ENCODE measurements around the gene DHX32. TPM values are rescaled to one million over a fixed set of nuclear protein-coding genes. Genes with fewer than 3 reads are reported as not detected.
"Not testable (repeated sequence)": the region's sequence is repeated elsewhere in the genome, so short reads cannot be mapped to it uniquely, and the experiment has no call there.

Gene DHX32
- total RNA-seq, 1 experiment from 2014 or later: 28.0 TPM

DNA sequence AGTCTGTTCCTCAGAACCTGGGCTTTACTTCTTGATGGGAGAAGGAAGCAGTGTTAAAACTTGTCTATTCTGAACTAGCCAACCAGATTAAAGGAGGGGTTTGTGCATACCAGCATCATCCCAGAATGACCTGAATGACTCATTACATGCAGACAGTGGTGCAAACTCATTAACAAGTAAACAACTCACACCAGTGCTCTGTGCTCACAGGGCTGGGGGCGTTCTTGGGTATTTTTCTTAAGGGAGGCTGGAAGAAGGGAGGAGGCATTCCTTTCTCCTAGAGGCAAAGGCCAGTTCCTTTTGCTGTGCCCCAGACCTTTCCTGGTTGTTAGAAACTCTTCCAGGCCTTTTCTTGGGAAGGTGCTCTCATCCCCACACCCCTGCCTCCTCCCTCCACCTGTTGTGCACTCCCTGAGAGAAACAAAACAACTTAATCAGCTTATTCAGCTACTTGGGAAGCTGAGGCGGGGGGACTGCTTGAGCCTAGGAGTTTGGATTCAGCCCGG is 22.1 kb upstream of the DHX32 start:
- CTCF ChIA-PET; H3K4me3 Mint-ChIP-seq; ATAC-seq; H3K27ac Mint-ChIP-seq; H3K27me3 Mint-ChIP-seq (ENCODE audit: low read depth); POLR2A ChIA-PET; H3K36me3 Mint-ChIP-seq; H3K9me3 Mint-ChIP-seq: not testable (repeated sequence)
- DNase-seq (ENCODE audit: low spot score): peak; percentile 36
- peaks cover 33% of the 10 kb centered on the region for H3K4me1 Mint-ChIP-seq
- TF ChIP-seq GTF2I (CRISPR knock-in tag; conservative IDR thresholded peaks at IDR 0.05): peak; percentile 75

DNA sequence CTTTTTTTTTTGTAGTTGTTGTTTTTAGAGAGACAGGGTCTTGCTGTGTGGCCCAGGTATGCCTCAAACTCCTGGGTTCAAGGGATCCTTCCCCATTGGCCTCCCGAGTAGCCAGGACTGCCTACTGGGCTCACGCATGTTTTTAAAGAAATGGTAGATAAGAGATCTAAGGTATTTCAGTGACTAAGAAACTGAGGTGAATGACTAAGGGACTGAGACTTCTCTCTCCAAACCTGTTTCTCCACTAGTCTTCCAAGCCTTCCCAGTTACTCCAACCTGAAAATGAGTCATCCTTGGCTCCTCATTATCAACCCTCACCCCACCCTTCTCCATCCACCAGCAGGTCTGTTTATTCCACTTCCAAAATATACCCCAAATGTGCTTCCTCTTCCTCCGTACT is 19.9 kb upstream of the DHX32 start:
- ATAC-seq; H3K4me3 Mint-ChIP-seq; CTCF ChIA-PET; DNase-seq (ENCODE audit: low spot score); POLR2A ChIA-PET: not testable (repeated sequence)
- Mint-ChIP-seq H3K27me3 (ENCODE audit: low read depth) (peaks cover 23% of the 10 kb centered on the region), H3K9me3 (peaks cover 12% of the 10 kb centered on the region), H3K4me1 (peaks cover 36% of the 10 kb centered on the region), H3K27ac (peak overlapping the region; percentile 74), H3K36me3 (peaks cover 11% of the 10 kb centered on the region)

DNA sequence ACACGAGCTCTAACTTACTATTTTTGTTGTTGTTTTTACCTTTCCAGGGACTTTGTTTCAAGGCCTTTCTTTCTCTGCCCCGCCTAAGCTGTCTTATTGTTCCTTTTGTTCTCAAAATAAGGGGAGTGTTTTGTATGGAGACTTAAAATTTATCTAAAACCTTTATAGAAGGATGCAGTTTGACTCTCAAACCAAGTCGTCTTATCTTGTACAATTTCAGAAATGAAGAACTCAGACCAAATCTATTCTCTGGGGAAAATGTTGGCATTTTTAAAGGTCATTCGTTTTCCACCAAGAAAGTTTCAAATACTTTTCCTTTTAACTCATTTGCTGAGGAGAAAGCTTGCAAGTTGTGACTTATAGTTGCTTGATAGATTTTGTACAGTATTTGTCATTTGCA is 16.2 kb upstream of the DHX32 start:
- H3K36me3 Mint-ChIP-seq, POLR2A ChIA-PET: not testable (repeated sequence)
- CTCF ChIA-PET: interaction anchor here (0.6 kb wide), 3 partner anchors 256 to 683 kb away, joined by 3 to 4 read pairs (median 3); no protein-coding TSS in a partner anchor

DNA sequence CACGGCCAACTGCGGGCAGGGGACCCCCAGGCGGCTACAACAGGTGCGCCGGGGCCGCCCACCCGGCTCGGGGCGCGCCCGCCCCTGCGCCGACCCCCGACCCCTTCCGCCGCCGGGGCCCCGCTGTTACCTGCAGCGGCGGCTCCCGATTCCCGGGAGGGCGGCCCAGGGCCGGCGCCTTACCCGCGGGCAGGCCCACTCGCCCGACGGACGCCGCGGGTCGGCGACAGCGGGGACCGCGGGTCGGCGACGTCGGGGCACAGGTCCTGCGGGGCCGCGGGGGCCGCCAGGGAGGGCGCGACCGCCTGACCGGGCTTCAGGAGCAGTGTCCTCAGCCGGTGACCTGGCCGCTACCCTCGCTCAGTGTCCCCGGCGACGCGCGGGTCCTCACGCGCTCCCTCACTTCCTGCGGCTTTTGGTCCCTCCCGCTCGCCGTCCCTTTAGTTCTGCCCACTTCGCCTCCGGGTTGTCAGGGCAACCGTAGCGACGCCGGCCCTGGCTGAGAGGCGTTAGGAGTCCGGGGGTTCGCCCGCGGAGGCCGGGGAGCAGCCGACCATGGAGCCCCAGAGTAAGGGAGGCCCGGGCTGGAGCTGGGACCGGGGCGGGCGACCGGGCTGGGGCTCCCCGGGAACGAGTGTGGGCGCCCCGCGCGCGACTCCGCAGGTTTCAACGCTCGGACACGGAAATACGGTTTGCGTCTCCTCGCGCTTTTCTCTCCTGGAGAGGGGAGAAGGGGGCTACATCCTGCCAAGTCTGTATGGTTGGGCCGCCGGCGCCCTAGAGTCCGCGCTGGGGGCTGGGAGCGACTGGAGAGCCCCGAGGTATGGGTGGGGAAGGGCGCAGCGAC is 15.2 kb upstream of the DHX32 start, which contains the start of gene FANK1:
FANK1 (plus strand) TSS at position 477 of the 847 bp plus-strand sequence; CDS start at position 556, 79 bp downstream.
- POLR2A ChIA-PET, H3K9me3 Mint-ChIP-seq, CTCF ChIA-PET, H3K36me3 Mint-ChIP-seq: not testable (repeated sequence)
- DNase-seq (ENCODE audit: low spot score) (peak; percentile 84), ATAC-seq (peak; percentile 78)
- Mint-ChIP-seq H3K4me3 (peak within 1 kb of the TSS; percentile 87), H3K4me1 (peaks cover 40% of the 10 kb centered on the region), H3K27ac (peak within 1 kb of the TSS; percentile 95), H3K27me3 (ENCODE audit: low read depth) (peaks cover 21% of the 10 kb centered on the region)
- TF ChIP-seq TP53 (CRISPR knock-in tag; IDR thresholded peaks at IDR 0.05) (peak; percentile 3; the same call in 1 of the 2 replicates), ATF1 (CRISPR knock-in tag; IDR thresholded peaks at IDR 0.05) (0 out of 2 replicates have a peak, but pooled peaks have one; percentile 14)
- TF ChIP-seq, protein P1, sequence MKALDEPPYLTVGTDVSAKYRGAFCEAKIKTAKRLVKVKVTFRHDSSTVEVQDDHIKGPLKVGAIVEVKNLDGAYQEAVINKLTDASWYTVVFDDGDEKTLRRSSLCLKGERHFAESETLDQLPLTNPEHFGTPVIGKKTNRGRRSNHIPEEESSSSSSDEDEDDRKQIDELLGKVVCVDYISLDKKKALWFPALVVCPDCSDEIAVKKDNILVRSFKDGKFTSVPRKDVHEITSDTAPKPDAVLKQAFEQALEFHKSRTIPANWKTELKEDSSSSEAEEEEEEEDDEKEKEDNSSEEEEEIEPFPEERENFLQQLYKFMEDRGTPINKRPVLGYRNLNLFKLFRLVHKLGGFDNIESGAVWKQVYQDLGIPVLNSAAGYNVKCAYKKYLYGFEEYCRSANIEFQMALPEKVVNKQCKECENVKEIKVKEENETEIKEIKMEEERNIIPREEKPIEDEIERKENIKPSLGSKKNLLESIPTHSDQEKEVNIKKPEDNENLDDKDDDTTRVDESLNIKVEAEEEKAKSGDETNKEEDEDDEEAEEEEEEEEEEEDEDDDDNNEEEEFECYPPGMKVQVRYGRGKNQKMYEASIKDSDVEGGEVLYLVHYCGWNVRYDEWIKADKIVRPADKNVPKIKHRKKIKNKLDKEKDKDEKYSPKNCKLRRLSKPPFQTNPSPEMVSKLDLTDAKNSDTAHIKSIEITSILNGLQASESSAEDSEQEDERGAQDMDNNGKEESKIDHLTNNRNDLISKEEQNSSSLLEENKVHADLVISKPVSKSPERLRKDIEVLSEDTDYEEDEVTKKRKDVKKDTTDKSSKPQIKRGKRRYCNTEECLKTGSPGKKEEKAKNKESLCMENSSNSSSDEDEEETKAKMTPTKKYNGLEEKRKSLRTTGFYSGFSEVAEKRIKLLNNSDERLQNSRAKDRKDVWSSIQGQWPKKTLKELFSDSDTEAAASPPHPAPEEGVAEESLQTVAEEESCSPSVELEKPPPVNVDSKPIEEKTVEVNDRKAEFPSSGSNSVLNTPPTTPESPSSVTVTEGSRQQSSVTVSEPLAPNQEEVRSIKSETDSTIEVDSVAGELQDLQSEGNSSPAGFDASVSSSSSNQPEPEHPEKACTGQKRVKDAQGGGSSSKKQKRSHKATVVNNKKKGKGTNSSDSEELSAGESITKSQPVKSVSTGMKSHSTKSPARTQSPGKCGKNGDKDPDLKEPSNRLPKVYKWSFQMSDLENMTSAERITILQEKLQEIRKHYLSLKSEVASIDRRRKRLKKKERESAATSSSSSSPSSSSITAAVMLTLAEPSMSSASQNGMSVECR (CRISPR knock-in tag; IDR thresholded peaks at IDR 0.05; ENCODE audit: borderline replicate concordance): peak; percentile 72; the same call in 1 of the 2 replicates

More for the DNA sequence above, 16.2 kb upstream of the DHX32 start:
- not testable (repeated sequence) for DNase-seq (ENCODE audit: low spot score); ATAC-seq; H3K9me3 Mint-ChIP-seq; H3K27ac Mint-ChIP-seq
- Mint-ChIP-seq H3K27me3 (ENCODE audit: low read depth) (peaks cover 21% of the 10 kb centered on the region), H3K4me1 (peaks cover 46% of the 10 kb centered on the region), H3K4me3 (peak overlapping the region; percentile 87)

DNA sequence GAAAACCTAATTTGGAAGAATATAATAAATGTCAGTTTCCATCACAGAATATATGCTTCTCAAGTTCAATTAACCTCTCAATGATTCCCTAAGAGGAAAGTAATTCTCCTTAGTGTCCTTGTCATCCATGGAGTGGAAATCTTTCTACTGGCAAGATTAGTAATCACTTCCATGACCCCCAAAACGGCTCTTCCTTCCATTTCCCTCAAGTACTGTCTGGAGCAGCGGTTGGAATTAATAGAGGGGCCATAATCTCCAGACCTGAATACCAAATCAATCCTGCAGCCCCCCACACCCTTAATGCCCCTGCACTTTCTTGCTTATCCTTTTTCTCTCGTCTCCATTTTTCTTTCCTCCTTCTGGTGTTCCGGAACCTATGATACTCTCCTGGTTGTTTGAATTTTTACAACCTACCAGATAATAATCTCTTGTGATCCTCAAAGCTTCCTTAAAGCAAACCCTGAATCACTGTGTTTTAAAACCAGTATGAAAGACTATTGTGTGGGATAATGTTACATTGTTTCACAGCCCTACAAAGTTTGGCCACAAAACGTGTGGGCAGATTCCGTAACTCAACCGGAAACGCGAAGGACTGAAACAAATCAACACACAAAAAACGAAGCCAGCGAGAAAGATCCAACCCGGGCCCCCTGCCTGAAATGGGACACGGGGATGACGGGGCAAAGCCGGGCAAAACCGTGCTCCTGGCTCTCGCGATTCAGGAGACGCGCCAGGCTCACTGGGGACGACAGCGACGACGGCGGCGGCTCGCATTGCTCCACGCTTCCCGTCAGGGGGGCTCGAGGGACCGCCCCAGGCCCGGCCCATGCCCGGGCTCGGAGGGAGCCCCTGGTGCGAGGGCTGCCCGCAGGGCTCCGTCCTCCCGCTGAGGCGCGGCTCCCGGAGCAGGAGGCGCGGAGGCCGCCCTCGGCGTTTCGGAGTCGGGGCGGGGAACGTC is 14.3 kb upstream of the DHX32 start:
- ATAC-seq: peak; percentile 77
- H3K4me3 Mint-ChIP-seq: peak overlapping the region; percentile 81
- H3K36me3 Mint-ChIP-seq, CTCF ChIA-PET, H3K9me3 Mint-ChIP-seq, POLR2A ChIA-PET: not testable (repeated sequence)
- TF ChIP-seq, protein P2, sequence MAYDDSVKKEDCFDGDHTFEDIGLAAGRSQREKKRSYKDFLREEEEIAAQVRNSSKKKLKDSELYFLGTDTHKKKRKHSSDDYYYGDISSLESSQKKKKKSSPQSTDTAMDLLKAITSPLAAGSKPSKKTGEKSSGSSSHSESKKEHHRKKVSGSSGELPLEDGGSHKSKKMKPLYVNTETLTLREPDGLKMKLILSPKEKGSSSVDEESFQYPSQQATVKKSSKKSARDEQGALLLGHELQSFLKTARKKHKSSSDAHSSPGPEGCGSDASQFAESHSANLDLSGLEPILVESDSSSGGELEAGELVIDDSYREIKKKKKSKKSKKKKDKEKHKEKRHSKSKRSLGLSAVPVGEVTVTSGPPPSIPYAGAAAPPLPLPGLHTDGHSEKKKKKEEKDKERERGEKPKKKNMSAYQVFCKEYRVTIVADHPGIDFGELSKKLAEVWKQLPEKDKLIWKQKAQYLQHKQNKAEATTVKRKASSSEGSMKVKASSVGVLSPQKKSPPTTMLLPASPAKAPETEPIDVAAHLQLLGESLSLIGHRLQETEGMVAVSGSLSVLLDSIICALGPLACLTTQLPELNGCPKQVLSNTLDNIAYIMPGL (CRISPR knock-in tag; IDR thresholded peaks at IDR 0.05): peak; percentile 24; the same call in 1 of the 2 replicates
- TF ChIP-seq ZNF423 (CRISPR knock-in tag; IDR thresholded peaks at IDR 0.05): peak; percentile 77
- TF ChIP-seq, protein P3, sequence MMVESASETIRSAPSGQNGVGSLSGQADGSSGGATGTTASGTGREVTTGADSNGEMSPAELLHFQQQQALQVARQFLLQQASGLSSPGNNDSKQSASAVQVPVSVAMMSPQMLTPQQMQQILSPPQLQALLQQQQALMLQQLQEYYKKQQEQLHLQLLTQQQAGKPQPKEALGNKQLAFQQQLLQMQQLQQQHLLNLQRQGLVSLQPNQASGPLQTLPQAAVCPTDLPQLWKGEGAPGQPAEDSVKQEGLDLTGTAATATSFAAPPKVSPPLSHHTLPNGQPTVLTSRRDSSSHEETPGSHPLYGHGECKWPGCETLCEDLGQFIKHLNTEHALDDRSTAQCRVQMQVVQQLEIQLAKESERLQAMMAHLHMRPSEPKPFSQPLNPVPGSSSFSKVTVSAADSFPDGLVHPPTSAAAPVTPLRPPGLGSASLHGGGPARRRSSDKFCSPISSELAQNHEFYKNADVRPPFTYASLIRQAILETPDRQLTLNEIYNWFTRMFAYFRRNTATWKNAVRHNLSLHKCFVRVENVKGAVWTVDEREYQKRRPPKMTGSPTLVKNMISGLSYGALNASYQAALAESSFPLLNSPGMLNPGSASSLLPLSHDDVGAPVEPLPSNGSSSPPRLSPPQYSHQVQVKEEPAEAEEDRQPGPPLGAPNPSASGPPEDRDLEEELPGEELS (CRISPR knock-in tag; IDR thresholded peaks at IDR 0.05): peak; percentile 28
- H3K27ac Mint-ChIP-seq: peak overlapping the region; percentile 95
- H3K27me3 Mint-ChIP-seq (ENCODE audit: low read depth): peaks cover 21% of the 10 kb centered on the region
- peak; percentile 70 for DNase-seq (ENCODE audit: low spot score)
- H3K4me1 Mint-ChIP-seq: peaks cover 33% of the 10 kb centered on the region

DNA sequence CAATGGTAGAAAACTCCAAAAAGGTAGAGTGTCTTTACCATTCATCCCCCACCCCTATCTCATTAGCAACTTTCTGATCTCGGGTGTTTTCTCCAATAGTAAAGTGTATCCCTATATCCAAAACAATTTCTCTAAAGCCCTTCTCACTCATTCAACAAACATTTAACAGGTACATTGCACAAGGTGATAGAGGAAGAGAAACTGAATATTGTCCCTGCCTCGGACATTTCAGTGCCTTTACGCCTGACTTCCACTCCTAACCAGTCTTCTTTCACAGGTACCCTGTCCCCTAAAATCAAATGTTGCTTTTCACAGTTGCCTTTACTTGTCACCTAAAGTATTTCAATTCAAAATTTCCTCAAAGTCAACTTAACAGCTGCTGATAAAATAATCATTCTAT is 13.1 kb upstream of the DHX32 start:
- H3K27me3 Mint-ChIP-seq (ENCODE audit: low read depth): peaks cover 21% of the 10 kb centered on the region
- CTCF ChIA-PET; DNase-seq (ENCODE audit: low spot score); ATAC-seq; H3K36me3 Mint-ChIP-seq; H3K27ac Mint-ChIP-seq; POLR2A ChIA-PET; H3K9me3 Mint-ChIP-seq: not testable (repeated sequence)
- peaks cover 29% of the 10 kb centered on the region for H3K4me1 Mint-ChIP-seq
- H3K4me3 Mint-ChIP-seq: 0 out of 2 replicates have a peak overlapping the region, but pooled peaks have one; percentile 2
